Measurements from ENCODE around the gene PRKN.
A peak's percentile ranks its signal among the peaks of the same experiment; 100 is the strongest.

Gene PRKN

GRCh38 chr6:161394437-161394836 is 1333.1 kb downstream of the PRKN start:
- no peak for FAIRE-seq

DNA sequence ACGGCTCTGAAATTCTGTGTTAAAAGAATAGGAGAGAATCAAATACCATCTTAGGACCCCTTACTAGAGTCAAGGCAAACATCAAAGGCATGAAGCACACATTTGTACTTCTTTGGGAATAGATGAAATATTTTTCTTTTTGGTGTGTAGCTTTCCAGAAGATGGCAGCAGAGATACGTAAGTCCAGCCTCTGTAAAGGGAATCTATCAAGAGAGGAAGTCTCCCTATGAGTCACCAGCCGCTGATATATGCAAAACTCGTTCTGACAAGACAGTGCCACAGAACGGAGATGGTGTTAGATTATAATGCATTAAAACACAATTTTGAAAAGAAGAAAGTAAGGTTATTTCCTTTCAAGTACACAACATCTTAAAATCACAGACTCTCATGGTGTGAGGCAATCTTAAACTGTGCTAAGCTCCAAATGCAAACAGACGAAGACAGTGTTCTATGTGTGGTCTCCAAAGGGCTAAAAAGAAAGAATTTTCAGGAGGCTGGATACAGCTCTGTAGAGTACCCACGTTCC is 1333.7 kb downstream of the PRKN start:
- no peak for FAIRE-seq

DNA sequence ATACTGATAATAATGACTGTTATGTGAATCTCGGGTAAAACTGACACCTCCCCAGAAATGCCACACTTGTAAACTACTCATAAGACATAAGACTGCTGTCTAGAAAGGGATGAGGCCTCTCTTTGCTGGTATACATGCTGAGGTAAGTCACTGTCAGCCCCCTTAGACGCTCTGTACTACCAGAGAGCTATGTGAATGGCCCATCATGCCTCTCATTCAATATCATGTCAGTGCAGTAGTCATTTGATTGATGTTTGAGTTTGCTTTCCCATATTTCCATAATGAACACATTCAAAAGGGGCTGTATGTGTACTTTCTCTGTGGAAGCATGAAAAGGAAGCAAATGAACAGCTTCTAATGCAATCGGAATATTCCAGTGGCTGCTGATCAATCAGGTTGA is 1334.3 kb downstream of the PRKN start:
- no peak for FAIRE-seq

DNA sequence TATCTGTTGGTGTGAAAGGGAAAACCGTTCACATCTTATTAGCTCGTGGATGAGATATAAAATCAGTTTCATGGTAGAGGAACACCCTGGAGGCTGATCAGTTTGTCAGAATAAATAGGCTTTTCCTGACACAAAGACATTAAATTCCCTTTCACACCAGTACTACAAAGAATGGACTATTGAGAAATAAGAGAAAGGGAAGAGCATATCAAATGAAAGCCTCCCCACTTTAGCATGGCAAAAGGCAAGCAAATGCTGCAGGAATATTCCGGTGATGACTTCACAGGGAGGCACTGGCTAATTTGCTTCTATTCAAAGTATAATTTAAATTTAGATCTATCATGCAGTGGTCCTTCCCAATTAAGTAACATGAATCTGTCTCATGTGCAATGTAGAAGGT is 1337.8 kb downstream of the PRKN start:
- no peak for FAIRE-seq

DNA sequence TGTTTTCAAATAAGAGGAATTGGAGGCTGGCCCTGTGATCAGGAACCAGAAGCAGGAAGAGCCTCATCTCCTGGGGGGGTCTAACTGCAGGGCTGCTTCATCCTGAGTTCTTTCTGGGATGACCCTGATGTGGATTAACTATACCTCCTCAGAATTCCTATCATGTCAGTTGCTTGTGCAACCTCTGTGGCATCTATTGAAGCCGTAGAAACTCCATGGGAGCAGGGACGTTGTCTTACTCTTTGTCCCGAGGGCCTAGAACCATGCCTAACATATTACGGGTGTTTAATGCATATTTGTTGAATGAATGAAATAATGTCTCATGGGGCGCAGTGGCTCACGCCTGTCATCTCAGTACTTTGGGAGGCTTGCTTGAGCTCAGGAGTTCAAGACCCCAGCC is 1343.6 kb downstream of the PRKN start:
- FAIRE-seq: no peak

- FAIRE-seq: no peak
These were observed 1347.6 kb downstream of the PRKN start for GRCh38 chr6:161379834-161380582.

DNA sequence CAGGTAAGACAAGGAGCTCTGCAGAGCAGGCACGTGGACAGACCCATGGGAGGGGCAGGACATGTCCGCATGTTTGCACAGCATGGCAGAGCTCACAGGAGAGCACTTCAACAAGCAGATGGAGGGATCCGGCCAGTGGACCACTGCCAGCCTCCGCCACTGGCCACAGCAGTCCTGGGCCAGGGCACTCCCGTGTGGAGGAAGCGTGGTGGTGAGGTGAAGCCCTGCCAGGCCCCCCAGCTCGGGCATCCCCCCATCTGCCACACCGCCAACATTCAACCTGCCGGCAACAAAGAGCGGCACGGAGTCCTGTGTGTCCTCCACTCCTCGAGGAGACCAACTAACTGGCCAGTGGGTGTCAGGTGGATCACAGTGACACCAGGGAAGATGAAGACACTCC is 1349.5 kb downstream of the PRKN start:
- FAIRE-seq: no peak

DNA sequence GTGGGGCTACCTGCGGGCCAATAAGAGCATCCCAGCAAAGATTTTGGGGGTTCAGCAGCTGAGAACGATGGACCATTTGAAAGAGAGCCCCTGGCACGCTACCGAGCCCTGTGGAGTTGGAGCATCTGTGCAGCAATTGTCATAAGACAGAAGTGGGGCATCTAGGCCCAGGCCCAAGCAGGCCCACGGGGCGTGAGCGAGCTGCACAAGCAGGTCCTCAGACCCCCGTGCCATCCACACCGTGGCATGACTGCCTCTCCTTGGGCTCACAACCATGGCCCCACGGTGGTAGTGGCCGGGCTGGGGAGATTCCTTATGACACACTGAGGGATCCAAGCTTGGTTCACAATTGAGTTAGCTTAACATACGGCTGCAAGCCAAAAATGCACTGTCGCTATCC is 1350.5 kb downstream of the PRKN start:
- FAIRE-seq: no peak

- FAIRE-seq: no peak
These were observed 1351.2 kb downstream of the PRKN start for GRCh38 chr6:161376367-161376766.

- FAIRE-seq: peak; percentile 80
These were observed 1352.3 kb downstream of the PRKN start for GRCh38 chr6:161374971-161375873.

- peak; percentile 68 for FAIRE-seq
These were observed 1353.6 kb downstream of the PRKN start for GRCh38 chr6:161373905-161374451.

DNA sequence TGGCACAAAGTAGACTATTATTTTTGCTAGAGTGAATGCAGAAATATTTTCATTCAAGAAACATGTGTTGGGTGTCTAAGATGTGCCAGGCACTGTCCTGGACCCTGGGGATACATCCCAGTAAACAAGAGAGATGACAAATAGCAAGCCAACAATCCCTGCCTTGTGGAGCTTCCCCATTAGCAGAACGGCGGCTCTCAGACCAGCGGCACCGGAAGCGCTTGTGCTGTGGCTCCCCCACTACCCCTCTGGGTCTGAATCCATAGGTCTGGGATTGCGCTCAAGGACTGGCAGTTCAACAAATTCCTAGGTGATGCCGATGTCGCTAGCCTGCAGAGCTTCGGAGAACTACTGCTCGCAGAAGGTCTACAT is 1355.2 kb downstream of the PRKN start:
- FAIRE-seq: no peak

- FAIRE-seq: peak; percentile 79
These were observed 1356.7 kb downstream of the PRKN start for GRCh38 chr6:161370880-161371279.

- FAIRE-seq: no peak
These were observed 1358.2 kb downstream of the PRKN start for GRCh38 chr6:161369339-161369738.

GRCh38 chr6:161368514-161368913 is 1359.1 kb downstream of the PRKN start:
- no peak for FAIRE-seq

GRCh38 chr6:161367472-161367871 is 1360.1 kb downstream of the PRKN start:
- FAIRE-seq: no peak

DNA sequence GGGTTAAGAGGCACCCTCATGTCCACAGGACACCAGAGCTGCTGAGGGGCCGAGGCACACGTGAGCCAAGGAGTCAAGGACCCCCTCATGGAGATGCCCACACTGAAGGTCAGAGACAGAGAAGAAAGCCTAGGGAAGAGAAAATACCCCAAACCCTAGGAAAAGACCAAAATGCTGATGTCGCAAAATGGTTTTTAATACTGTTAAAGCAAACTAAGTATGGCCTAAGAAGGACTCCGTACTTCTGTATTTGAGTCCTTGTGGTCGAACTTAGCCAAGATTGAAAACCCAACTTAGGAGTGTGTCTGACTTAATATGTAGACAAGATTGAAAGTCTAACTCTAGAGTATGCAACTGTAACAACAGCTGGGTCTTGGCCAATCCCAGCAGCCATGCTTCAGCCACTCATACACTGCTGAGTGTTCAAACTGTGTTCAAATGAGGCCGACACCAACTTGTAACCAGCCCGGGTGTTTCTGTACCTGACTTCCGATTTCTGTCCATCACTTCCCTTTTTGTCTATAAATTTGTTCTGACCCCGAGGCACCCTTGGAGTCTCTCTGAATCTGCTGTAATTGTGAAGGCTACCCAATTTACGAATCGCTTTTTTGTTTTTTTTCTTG is 1361.2 kb downstream of the PRKN start:
- FAIRE-seq: no peak

DNA sequence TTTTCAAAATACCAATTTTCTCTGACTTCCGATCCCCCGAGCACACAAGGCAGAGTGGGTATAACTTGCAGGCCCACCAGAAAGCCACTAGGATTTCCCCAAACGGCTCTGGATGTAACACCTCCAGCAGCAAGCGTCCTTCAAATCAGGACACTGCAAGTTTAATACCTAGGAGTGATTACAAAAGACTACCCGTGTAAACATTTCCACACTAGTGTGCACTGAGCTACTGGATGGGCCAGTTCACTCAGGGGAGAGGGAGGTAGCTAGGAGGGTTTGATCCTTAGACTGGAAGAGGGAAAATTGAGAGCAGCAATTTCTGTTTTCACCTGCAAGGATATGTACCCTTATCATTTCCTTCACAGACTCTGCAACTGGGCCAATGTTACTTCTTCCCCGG is 1361.9 kb downstream of the PRKN start:
- FAIRE-seq: no peak

DNA sequence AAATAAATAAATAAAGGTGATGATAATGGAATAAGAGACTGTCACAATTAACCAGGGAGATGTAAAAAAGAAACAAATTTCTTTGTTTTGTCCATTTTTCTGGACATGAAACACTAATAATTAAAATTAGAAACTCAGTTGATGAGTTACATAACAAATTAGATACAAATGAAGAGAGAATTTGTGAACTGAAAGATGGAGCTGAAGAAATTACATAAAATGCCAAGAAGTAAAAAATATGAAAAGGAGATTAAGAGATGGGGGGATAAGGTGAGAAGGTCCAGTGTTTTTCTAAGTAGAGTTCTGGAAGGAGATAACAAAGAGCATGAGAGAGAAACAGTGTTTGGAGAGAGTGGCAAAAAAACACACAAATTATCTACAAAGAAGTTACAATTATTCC is 1364.3 kb downstream of the PRKN start:
- no peak for FAIRE-seq

GRCh38 chr6:161362266-161362665 is 1365.3 kb downstream of the PRKN start:
- no peak for FAIRE-seq

- no peak for FAIRE-seq
These were observed 1366.0 kb downstream of the PRKN start for GRCh38 chr6:161361529-161361928.

- FAIRE-seq: no peak
These were observed 1367.0 kb downstream of the PRKN start for GRCh38 chr6:161360520-161360919.

DNA sequence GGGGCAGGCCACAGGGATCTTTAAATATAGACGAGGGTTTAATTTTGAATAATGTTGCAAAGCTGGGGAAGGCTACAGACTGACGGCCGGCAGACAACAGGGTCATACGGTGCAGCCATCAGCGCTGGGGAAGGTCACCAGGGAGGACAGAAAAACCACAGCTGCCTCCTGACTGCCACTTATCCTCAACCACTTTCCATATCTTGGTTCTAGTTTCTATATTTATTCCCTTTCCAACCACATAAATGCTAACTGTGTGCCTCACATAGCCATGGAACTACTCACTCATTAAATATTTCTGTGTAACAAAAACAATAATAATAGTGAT is 1368.0 kb downstream of the PRKN start:
- FAIRE-seq: no peak

All from TTC549 (cell line).